CD14-positive monocyte (primary cell): ENCODE data around the gene OR10G4. TPM values are rescaled to one million over a fixed set of nuclear protein-coding genes. Genes with fewer than 3 reads are reported as not detected.

ENCODE experiments used
- DNase-seq, 3 donors: peaks; one replicate each; pipeline ENCODE4 v3.0.0-alpha.2; 2011 to 2022
- H2AFZ ChIP-seq: 2 replicates; pipeline ENCODE4 v1.6.0; 2012; ENCODE audit warnings: mild to moderate bottlenecking, low read depth, low read length, inconsistent platforms; ENCODE audit not compliant: insufficient read depth, poor library complexity, severe bottlenecking
- H3K27ac ChIP-seq, 2 donors: 1 replicate in 1 of 2; 2 replicates in 1 of 2; pipeline ENCODE4 v1.5.1; 2012 to 2013; ENCODE audit warnings: low read length in 2 of 2, control low read depth in 1 of 2, inconsistent platforms in 1 of 2, low read depth in 1 of 2, mild to moderate bottlenecking in 1 of 2
- H3K27me3 ChIP-seq, 2 donors: one replicate each; pipeline versions ENCODE4 v1.6.0 to v1.6.1; 2011 to 2013; ENCODE audit warnings: low read length in 2 of 2; ENCODE audit not compliant: control insufficient read depth in 2 of 2, insufficient read depth in 2 of 2
- H3K36me3 ChIP-seq, 2 donors: replicated peaks in 1 of 2; 1 replicate in 1 of 2; 2 replicates in 1 of 2; pipeline versions ENCODE4 v1.5.1 to v1.6.1; 2012 to 2013; ENCODE audit warnings: low read length in 2 of 2, control low read depth in 1 of 2, inconsistent platforms in 1 of 2, mild to moderate bottlenecking in 1 of 2; ENCODE audit not compliant: insufficient read depth in 2 of 2, control insufficient read depth in 1 of 2
- H3K4me1 ChIP-seq, 2 donors: 1 replicate in 1 of 2; 2 replicates in 1 of 2; pipeline versions ENCODE4 v1.5.1 to v1.6.1; 2012 to 2013; ENCODE audit warnings: low read length in 2 of 2, control low read depth in 1 of 2, inconsistent platforms in 1 of 2, mild to moderate bottlenecking in 1 of 2, moderate library complexity in 1 of 2; ENCODE audit not compliant: insufficient read depth in 2 of 2, control insufficient read depth in 1 of 2
- H3K4me2 ChIP-seq: replicated peaks from 2 replicates; pipeline ENCODE3; 2012; ENCODE audit warnings: low read length, moderate library complexity, mild to moderate bottlenecking; ENCODE audit not compliant: poor library complexity, severe bottlenecking; ENCODE audit errors: extremely low read depth
- H3K4me3 ChIP-seq, 3 experiments: fragments of 200-600 bp in 1 of 3; sonication (generic) in 1 of 3; replicated peaks in 1 of 3; 1 replicate in 2 of 3; 2 replicates in 1 of 3; pipeline ENCODE4 v1.5.1; 2011 to 2013; ENCODE audit warnings: low read length in 3 of 3, mild to moderate bottlenecking in 3 of 3, control low read depth in 2 of 3, low read depth in 2 of 3, inconsistent platforms in 1 of 3, moderate library complexity in 1 of 3
- H3K79me2 ChIP-seq: 2 replicates; pipeline ENCODE4 v1.6.0; 2012; ENCODE audit warnings: mild to moderate bottlenecking, control low read depth, inconsistent platforms, low read length, moderate library complexity; ENCODE audit not compliant: insufficient read depth
- H3K9ac ChIP-seq: 2 replicates; pipeline ENCODE4 v1.6.0; 2017; ENCODE audit warnings: low read length, mild to moderate bottlenecking; ENCODE audit not compliant: insufficient read depth, poor library complexity, severe bottlenecking
- H3K9me3 ChIP-seq, 2 donors: replicated peaks in 1 of 2; 1 replicate in 1 of 2; 2 replicates in 1 of 2; pipeline versions ENCODE4 v1.5.1 to v1.6.1; 2012 to 2013; ENCODE audit warnings: low read length in 2 of 2, control low read depth in 1 of 2; ENCODE audit not compliant: control insufficient read depth in 1 of 2, insufficient read depth in 1 of 2
- H4K20me1 ChIP-seq: 2 replicates; pipeline ENCODE4 v1.6.0; 2012; ENCODE audit warnings: mild to moderate bottlenecking, low read length, control low read depth, moderate library complexity; ENCODE audit not compliant: insufficient read depth
- H3K27ac Mint-ChIP-seq, 7 donors: one replicate each; pipeline ENCODE4 v1.8.0; 2020; ENCODE audit warnings: mild to moderate bottlenecking in 7 of 7, mixed read lengths in 7 of 7, moderate library complexity in 6 of 7, inconsistent platforms in 2 of 7
- H3K27me3 Mint-ChIP-seq, 3 donors: one replicate each; pipeline ENCODE4 v1.8.0; 2021 to 2022; ENCODE audit warnings: low read depth in 3 of 3, mild to moderate bottlenecking in 3 of 3, mixed read lengths in 3 of 3, moderate library complexity in 3 of 3, inconsistent platforms in 1 of 3
- H3K36me3 Mint-ChIP-seq, 2 donors: one replicate each; pipeline ENCODE4 v1.8.0; 2020; ENCODE audit warnings: mixed read lengths in 2 of 2, inconsistent platforms in 1 of 2, mild to moderate bottlenecking in 1 of 2
- H3K4me1 Mint-ChIP-seq: one replicate; pipeline ENCODE4 v1.8.0; 2020; ENCODE audit warnings: mild to moderate bottlenecking, mixed read lengths
- H3K4me3 Mint-ChIP-seq, 2 donors: one replicate each; pipeline ENCODE4 v1.8.0; 2020; ENCODE audit warnings: mild to moderate bottlenecking in 2 of 2, mixed read lengths in 2 of 2, moderate library complexity in 1 of 2
- H3K9me3 Mint-ChIP-seq, 7 donors: one replicate each; pipeline ENCODE4 v1.8.0; 2020 to 2022; ENCODE audit warnings: mixed read lengths in 7 of 7, mild to moderate bottlenecking in 6 of 7, moderate library complexity in 6 of 7, inconsistent platforms in 2 of 7
- WGBS: methylation state at CpG from one replicate; pipeline ENCODE4 v1.1.5; 2013; ENCODE audit warnings: missing lambda C conversion rate; ENCODE audit not compliant: insufficient coverage; 5-methylcytosine and 5-hydroxymethylcytosine counted together
- intact Hi-C, 2 donors: fragments of 100-400 bp; cut with micrococcal nuclease; formaldehyde crosslinking; loops; one replicate each; pipeline versions ENCODE4 v1.15.0 to v1.15.1; 2023
- polyA plus RNA-seq, 3 donors: library from polyadenylated mRNA; depleted of rRNA in 1 of 3; unstranded in 2 of 3; stranded (reverse) in 1 of 3; fragments of 300-500 nt in 2 of 3; fragments of >200 nt in 1 of 3; fragmentation: Illumina TruSeq in 2 of 3; gene quantifications; 1 replicate in 2 of 3; 2 replicates in 1 of 3; pipeline ENCODE4 v1.2.3, GENCODE V29; 2012 to 2021
- TF ChIP-seq, protein P1 (sequence below): fragments of 200-600 bp; IDR thresholded peaks from one replicate; pipeline ENCODE4 v1.8.0; 2022; ENCODE audit warnings: antibody characterized with exemption, mild to moderate bottlenecking

Gene OR10G4
- polyA plus RNA-seq, 3 donors: not detected

DNA sequence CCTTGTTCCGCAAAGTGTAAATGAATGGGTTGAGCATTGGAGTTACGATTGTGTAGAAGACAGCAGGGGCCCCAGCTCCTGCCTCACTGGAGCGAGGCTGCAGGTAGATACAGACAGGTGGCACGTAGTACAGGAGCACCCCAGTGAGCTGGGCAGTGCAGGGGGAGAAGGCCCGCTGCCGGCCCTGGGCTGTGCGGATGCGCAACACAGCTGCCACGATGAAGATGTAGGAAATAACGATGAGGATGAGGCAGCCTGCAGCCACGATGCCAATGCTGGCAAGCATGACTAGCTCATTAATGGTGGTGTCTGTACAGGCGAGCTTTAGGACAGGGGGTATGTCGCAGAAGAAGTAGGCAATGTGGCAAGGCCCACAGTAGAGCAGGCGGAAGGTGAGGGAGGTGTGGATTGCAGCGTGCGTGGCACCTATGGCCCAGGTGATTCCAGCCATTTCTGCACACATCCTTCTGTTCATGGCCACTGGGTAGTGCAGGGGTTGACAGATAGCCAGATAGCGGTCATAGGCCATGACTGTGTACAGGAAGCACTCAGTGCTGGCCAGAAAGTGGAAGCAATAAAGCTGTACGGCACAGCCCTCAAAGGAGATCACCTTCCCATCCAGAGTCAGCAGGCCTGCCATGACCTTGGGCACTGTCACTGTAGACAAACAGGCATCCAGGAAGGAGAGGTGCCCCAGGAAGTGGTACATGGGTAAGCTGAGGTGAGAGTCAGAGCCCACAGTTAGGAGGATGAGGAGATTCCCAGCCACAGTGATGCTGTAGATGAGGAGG lies 35.8 kb upstream of the OR10G4 start:
- Histone ChIP-seq H3K27me3 (no peaks in the 10 kb centered on the region), H3K4me3 (no peak overlapping the region), H3K9ac (no peak overlapping the region), H3K4me1 (no peaks in the 10 kb centered on the region), H3K79me2 (no peaks in the 10 kb centered on the region), H3K9me3 (peaks cover 0 to 9% of the 10 kb centered on the region in 2 donors), H3K36me3 (no peaks in the 10 kb centered on the region), H2AFZ (no peak overlapping the region), H3K27ac (no peak overlapping the region), H3K4me2 (no peak overlapping the region), H4K20me1 (no peaks in the 10 kb centered on the region)
- WGBS: 94% methylated on average over 17 of the region's 18 CpGs
- Mint-ChIP-seq H3K9me3 (peaks cover 2 to 7% (median 5%) of the 10 kb centered on the region in 7 donors), H3K4me1 (no peaks in the 10 kb centered on the region), H3K27ac (no peak overlapping the region), H3K27me3 (peaks cover 0 to 2% (median 0%) of the 10 kb centered on the region in 3 donors), H3K4me3 (no peak overlapping the region), H3K36me3 (no peaks in the 10 kb centered on the region)
- TF ChIP-seq, protein P1, sequence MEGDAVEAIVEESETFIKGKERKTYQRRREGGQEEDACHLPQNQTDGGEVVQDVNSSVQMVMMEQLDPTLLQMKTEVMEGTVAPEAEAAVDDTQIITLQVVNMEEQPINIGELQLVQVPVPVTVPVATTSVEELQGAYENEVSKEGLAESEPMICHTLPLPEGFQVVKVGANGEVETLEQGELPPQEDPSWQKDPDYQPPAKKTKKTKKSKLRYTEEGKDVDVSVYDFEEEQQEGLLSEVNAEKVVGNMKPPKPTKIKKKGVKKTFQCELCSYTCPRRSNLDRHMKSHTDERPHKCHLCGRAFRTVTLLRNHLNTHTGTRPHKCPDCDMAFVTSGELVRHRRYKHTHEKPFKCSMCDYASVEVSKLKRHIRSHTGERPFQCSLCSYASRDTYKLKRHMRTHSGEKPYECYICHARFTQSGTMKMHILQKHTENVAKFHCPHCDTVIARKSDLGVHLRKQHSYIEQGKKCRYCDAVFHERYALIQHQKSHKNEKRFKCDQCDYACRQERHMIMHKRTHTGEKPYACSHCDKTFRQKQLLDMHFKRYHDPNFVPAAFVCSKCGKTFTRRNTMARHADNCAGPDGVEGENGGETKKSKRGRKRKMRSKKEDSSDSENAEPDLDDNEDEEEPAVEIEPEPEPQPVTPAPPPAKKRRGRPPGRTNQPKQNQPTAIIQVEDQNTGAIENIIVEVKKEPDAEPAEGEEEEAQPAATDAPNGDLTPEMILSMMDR: no peak
- intact Hi-C loops: no loop called here
- DNase-seq: no peak

DNA sequence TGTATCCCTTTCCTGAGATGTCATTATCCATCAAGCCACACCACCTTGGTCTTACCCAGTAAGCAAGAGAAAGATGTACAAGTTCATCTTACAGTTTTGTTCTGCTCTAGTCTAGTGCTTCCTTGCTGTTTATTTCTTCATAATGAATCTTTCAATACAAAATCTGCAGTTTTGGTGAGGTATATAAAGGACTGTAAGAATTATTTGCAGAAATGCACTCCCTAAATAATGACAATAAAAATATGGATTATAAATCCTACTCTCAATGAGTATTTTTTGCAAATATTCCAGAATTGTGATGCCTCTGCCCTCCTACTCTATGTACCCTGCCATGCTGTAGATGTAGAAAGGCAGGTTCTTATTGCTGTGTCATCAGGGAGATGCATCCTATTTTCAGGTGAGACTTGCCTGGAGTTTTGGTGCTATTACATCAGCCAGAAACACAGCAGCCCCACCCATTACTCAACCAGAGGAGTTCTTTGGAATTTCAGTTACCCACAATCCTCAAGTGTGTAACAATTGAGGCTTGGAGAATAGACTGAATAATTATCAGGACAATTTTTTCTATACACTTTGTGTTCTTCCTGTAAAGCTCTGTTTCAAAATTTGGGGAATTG lies 35.0 kb upstream of the OR10G4 start, which contains the start of gene OR10S1:
Gene OR10S1 (minus strand): TSS at position 51 of the 617 bp plus-strand sequence. CDS start 117 bp downstream, outside the sequence.
- Mint-ChIP-seq H3K27ac (no peak within 1 kb of the TSS), H3K9me3 (peaks cover 3 to 8% (median 6%) of the 10 kb centered on the region in 7 donors), H3K4me3 (no peak within 1 kb of the TSS), H3K27me3 (peaks cover 0 to 2% (median 0%) of the 10 kb centered on the region in 3 donors), H3K4me1 (no peaks in the 10 kb centered on the region), H3K36me3 (no peaks in the 10 kb centered on the region)
- H3K4me2 ChIP-seq: no peak within 1 kb of the TSS
- no peak within 1 kb of the TSS for H3K4me3 ChIP-seq
- H2AFZ ChIP-seq: no peak within 1 kb of the TSS
- peaks cover 0 to 9% of the 10 kb centered on the region in 2 donors for H3K9me3 ChIP-seq
- H3K36me3 ChIP-seq: no peaks in the 10 kb centered on the region
- H3K79me2 ChIP-seq: no peaks in the 10 kb centered on the region
- no peaks in the 10 kb centered on the region for H3K4me1 ChIP-seq
- no peaks in the 10 kb centered on the region for H3K27me3 ChIP-seq
- H3K9ac ChIP-seq: no peak within 1 kb of the TSS
- no peak within 1 kb of the TSS for H3K27ac ChIP-seq
- intact Hi-C loops: no loop called here
- TF ChIP-seq, protein P1: no peak
- no peaks in the 10 kb centered on the region for H4K20me1 ChIP-seq
- no peak for DNase-seq
